ENCODE measurements around the gene FTO.

DNA sequence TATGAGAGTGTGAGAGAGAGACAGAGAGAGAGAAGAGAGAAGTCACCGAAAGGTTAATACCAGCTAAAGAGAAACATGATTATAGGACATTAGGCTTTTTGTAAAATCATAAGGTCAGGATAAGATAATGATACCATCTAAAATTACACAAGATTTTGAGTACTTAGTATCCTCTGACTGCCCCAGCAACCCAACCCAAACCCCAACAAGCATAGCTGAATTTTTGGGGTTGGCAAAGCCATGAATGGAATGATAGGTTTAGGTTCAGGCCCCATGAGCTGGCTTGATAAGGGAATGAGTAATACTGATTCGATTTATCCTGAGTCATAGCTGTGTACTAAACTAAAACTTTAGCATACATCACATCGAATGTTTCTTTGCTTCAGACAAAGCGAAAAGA, 323.1 kb downstream of the FTO start:
- TF ChIP-seq, protein P1, sequence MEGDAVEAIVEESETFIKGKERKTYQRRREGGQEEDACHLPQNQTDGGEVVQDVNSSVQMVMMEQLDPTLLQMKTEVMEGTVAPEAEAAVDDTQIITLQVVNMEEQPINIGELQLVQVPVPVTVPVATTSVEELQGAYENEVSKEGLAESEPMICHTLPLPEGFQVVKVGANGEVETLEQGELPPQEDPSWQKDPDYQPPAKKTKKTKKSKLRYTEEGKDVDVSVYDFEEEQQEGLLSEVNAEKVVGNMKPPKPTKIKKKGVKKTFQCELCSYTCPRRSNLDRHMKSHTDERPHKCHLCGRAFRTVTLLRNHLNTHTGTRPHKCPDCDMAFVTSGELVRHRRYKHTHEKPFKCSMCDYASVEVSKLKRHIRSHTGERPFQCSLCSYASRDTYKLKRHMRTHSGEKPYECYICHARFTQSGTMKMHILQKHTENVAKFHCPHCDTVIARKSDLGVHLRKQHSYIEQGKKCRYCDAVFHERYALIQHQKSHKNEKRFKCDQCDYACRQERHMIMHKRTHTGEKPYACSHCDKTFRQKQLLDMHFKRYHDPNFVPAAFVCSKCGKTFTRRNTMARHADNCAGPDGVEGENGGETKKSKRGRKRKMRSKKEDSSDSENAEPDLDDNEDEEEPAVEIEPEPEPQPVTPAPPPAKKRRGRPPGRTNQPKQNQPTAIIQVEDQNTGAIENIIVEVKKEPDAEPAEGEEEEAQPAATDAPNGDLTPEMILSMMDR (IDR thresholded peaks at IDR 0.05 in 4 of 5, conservative IDR thresholded peaks at IDR 0.05 in 1 of 5) = no peak
- no peak for TF ChIP-seq POLR2A (IDR thresholded peaks at IDR 0.05)

Measured in gastrocnemius medialis (tissue), 4 donors.